ENCODE results near the gene TFB2M. TPM values are rescaled to one million over a fixed set of nuclear protein-coding genes. Genes with fewer than 3 reads are reported as not detected.

TFB2M gene
- total and polyA plus RNA-seq, 2 donors = 11.7 to 22.4 TPM

DNA sequence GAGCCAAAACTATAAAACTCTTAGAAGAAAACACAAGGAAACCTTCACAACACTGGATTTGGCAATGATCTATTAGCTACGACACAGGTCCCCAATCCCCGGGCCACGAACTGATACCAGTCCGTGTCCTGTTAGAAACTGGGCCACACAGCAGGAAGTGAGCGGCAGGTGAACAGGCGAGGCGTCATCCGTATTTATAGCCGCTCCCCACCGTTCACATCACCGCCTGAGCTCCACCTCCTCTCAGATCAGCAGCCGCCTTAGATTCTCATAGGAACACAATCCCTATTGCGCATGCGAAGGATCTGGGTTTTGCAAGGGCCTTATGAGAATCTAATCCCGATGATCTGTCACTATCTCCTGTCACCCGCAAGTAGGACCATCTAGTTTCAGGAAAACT is 11.9 kb downstream of the TFB2M start:
- Histone ChIP-seq H3K36me3 (ENCODE audit: insufficient read depth) (peaks cover 4% of the 10 kb centered on the region), H3K4me1 (ENCODE audit: insufficient read depth) (no peaks in the 10 kb centered on the region), H3K27ac (ENCODE audit: low read depth) (no peak overlapping the region), H3K4me3 (ENCODE audit: low read depth, low read length) (no peak overlapping the region)
- no peak for DNase-seq (ENCODE audit: extremely low spot score)
- 93% methylated on average over 16 of the region's 16 CpGs for WGBS

DNA sequence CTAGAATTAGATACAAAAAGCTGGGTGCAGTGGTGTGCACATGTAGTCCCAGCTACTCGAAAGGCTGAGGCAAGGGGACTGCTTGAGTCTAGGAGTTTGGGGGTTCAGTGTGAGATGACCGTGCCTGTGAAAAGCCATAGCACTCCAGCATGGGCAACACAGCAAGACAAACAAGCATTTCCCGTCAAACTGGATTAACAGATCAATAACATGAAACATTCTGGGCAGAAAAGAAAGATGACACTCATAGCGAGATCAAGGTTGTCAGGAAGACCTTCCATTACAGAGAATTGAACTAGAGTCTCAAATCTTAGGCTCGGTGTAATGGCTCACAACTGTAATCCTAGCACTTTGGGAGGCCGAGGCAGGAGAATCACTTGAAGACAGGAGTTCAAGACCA is 14.0 kb downstream of the TFB2M start:
- WGBS = 94% methylated on average over 6 of the region's 6 CpGs
- no peak for DNase-seq (ENCODE audit: extremely low spot score)
- Histone ChIP-seq H3K4me1 (ENCODE audit: insufficient read depth) (no peaks in the 10 kb centered on the region), H3K27ac (ENCODE audit: low read depth) (no peak overlapping the region), H3K4me3 (ENCODE audit: low read depth, low read length) (no peak overlapping the region), H3K36me3 (ENCODE audit: insufficient read depth) (peaks cover 2% of the 10 kb centered on the region)

DNA sequence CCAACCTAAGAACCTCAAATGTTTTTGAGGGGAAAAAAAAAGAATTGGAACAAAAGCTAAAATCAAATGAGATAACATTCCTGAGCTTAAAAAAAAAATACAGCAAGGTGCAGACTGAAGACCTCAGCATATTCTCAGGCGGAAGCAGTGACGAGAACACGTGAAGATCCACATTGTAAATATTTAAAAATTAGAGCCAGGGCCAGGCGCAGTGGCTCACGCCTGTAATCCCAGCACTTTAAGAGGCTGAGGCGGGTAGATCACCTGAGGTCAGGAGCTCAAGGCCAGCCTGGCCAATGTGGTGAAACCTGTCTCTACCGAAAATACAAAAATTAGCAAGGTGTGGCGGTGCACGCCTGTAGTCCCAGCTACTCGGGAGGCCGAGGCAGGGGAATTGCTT is 15.7 kb downstream of the TFB2M start:
- Histone ChIP-seq H3K27ac (ENCODE audit: low read depth) (no peak overlapping the region), H3K4me1 (ENCODE audit: insufficient read depth) (no peaks in the 10 kb centered on the region), H3K4me3 (ENCODE audit: low read depth, low read length) (no peak overlapping the region), H3K36me3 (ENCODE audit: insufficient read depth) (peaks cover 2% of the 10 kb centered on the region)
- no peak for DNase-seq (ENCODE audit: extremely low spot score)
- WGBS = 68% methylated on average over 11 of the region's 11 CpGs

DNA sequence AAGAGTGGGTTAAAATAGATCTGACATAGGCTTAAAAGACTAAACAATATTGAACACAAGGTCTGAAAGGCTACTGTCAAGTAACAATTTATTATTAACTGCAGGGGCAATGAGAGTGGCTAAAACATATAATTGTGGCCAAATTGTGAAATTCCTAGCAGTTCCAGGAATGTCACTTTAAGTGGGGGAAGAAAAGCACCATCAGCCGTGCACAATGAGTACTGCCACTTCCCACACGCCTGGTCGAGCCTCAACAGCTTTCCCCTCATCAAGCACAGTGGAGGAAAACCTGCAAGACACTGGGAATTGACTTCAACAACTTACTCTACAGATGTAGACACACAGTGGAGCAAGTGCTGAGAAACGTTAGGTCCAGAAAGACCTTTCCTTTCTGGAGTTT is 16.4 kb downstream of the TFB2M start:
- Histone ChIP-seq H3K4me1 (ENCODE audit: insufficient read depth) (no peaks in the 10 kb centered on the region), H3K27ac (ENCODE audit: low read depth) (no peak overlapping the region), H3K4me3 (ENCODE audit: low read depth, low read length) (no peak overlapping the region), H3K36me3 (ENCODE audit: insufficient read depth) (no peaks in the 10 kb centered on the region)
- no peak for DNase-seq (ENCODE audit: extremely low spot score)
- WGBS = 40% methylated on average over 4 of the region's 4 CpGs

DNA sequence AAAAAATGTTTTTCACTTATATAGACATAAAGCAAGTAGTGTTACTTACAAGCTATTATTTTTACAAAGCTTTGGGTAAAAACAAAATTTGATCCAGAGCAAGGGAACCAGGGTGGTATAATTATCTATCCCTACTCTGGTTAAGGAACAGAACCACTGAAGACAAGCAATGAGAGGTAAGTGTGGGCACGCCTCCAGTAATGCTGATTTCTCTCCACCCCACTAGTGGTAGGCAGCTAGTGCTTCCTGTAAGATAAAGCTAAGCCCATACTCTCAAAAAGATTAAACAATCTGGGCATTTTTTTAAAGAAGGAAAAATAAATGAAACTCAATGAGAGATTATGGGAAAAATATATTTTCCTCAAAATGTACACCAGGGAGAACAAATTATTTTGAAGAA is 22.1 kb downstream of the TFB2M start:
- Histone ChIP-seq H3K4me3 (ENCODE audit: low read depth, low read length) (no peak overlapping the region), H3K27ac (ENCODE audit: low read depth) (no peak overlapping the region), H3K4me1 (ENCODE audit: insufficient read depth) (no peaks in the 10 kb centered on the region), H3K36me3 (ENCODE audit: insufficient read depth) (peaks cover 2% of the 10 kb centered on the region)
- WGBS = 93% methylated on average over 1 of the region's 1 CpG
- DNase-seq (ENCODE audit: extremely low spot score) = no peak

DNA sequence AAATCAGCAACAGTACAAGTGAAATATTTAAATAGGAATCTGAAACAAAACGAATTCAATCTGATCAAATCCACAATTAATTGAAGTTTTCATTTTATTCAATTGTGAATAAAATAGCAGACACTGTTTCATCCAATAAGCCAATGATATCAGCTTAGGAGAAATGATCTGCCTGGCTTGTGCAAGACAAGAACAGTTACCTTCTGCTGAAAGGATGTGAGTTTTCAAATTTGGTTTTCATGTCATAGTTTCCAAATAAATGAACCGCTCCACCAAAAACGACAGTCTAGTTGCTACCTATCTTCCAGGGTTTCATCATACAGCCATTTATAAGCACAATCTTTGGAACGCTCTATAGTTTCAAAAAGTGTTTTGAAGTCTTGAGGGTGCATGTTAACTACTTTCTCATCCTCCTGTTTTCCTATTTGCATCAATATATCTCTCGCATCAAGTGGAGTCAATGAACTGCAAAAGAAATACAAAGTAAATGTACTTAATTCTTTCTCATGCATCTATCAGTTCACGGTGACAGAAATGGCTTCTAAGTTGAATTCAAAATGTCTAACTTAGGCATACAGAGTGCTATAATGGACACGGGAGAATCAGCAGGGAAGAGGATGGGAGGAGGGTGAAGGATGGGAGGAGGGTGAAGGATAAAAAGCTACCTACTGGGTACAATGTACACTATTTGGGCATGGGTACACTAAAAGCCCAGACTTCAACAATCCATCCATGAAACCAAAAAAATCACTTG is 25.1 kb downstream of the TFB2M start:
- H3K4me1 ChIP-seq (ENCODE audit: insufficient read depth) = no peaks in the 10 kb centered on the region
- WGBS = 87% methylated on average over 7 of the region's 7 CpGs
- H3K36me3 ChIP-seq (ENCODE audit: insufficient read depth) = peaks cover 2% of the 10 kb centered on the region
- DNase-seq (ENCODE audit: extremely low spot score) = no peak
- no peak overlapping the region for H3K27ac ChIP-seq (ENCODE audit: low read depth)
- no peak overlapping the region for H3K4me3 ChIP-seq (ENCODE audit: low read depth, low read length)

DNA sequence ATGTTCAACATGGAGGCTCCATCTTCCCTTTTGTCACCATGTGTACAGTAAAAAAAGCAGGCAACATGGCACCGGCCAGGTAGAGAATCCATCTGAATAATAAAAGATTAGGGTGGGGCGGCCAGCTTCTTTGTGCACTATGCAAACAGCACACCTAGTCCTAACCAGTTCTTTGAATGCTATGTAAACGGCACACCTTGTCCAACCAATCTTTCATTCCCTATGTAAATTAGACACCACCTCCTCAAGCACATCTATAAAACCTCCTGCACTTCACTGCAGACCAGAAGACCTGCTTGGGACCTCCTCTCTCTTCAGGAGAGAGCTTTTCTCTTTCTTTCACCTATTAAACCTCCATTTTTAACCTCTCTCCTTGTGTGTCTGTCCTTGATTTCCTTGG is 28.2 kb downstream of the TFB2M start:
- DNase-seq (ENCODE audit: extremely low spot score) = no peak
- WGBS = 90% methylated on average over 3 of the region's 3 CpGs
- H3K36me3 ChIP-seq (ENCODE audit: insufficient read depth) = no peaks in the 10 kb centered on the region
- no peaks in the 10 kb centered on the region for H3K4me1 ChIP-seq (ENCODE audit: insufficient read depth)
- H3K27ac ChIP-seq (ENCODE audit: low read depth) = no peak overlapping the region
- H3K4me3 ChIP-seq (ENCODE audit: low read depth, low read length) = no peak overlapping the region

GRCh38 chr1:246537441-246537840 is 28.6 kb downstream of the TFB2M start:
- no peak for DNase-seq (ENCODE audit: extremely low spot score)
- H3K27ac ChIP-seq (ENCODE audit: low read depth) = no peak overlapping the region

GRCh38 chr1:246534114-246534513 is 31.9 kb downstream of the TFB2M start:
- Histone ChIP-seq H3K4me3 (ENCODE audit: low read depth, low read length) (no peak overlapping the region), H3K4me1 (ENCODE audit: insufficient read depth) (no peaks in the 10 kb centered on the region), H3K36me3 (ENCODE audit: insufficient read depth) (peaks cover 2% of the 10 kb centered on the region), H3K27ac (ENCODE audit: low read depth) (no peak overlapping the region)
- 87% methylated on average over 1 of the region's 1 CpG for whole genome bisulfite sequencing
- DNase-seq (ENCODE audit: extremely low spot score) = no peak

More at GRCh38 chr1:246537441-246537840, 28.6 kb downstream of the TFB2M start:
- Histone ChIP-seq H3K4me1 (ENCODE audit: insufficient read depth) (no peaks in the 10 kb centered on the region), H3K4me3 (ENCODE audit: low read depth, low read length) (no peak overlapping the region), H3K36me3 (ENCODE audit: insufficient read depth) (peaks cover 2% of the 10 kb centered on the region)
- WGBS = 81% methylated on average over 7 of the region's 7 CpGs

DNA sequence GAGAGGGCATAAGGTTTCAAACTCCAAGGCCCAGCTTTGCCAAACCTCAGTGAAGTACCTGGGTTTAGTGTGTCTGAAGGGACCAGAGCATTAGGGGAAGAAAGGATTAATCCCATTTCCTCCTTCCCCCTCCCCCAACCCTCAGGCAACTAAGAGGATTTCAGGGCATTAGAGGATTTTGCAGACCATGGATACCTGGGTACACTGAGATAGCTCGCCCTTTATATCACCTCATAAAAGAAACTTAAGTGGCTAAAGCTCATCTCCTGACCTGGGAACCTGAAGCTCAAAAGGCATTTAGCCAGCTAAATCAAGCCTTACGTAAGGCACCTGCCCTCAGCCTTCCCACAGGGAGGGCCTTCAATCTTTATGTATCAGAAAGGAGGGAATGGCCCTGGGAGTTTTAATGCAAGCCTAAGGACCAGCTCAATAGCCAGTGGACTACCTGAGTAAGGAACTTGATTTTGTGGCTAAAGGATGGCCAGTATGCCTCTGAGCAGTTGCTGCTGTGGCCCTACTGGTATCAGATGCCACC is 32.6 kb downstream of the TFB2M start:
- Histone ChIP-seq H3K4me3 (ENCODE audit: low read depth, low read length) (no peak overlapping the region), H3K4me1 (ENCODE audit: insufficient read depth) (no peaks in the 10 kb centered on the region), H3K27ac (ENCODE audit: low read depth) (no peak overlapping the region), H3K36me3 (ENCODE audit: insufficient read depth) (peaks cover 2% of the 10 kb centered on the region)
- WGBS = 65% methylated on average over 2 of the region's 2 CpGs
- no peak for DNase-seq (ENCODE audit: extremely low spot score)

- DNase-seq (ENCODE audit: extremely low spot score) = no peak
- 48% methylated on average over 1 of the region's 1 CpG for WGBS
- Histone ChIP-seq H3K27ac (ENCODE audit: low read depth) (no peak overlapping the region), H3K4me1 (ENCODE audit: insufficient read depth) (no peaks in the 10 kb centered on the region), H3K36me3 (ENCODE audit: insufficient read depth) (peaks cover 2% of the 10 kb centered on the region), H3K4me3 (ENCODE audit: low read depth, low read length) (no peak overlapping the region)
These were observed 33.5 kb downstream of the TFB2M start for GRCh38 chr1:246532519-246532918.

DNA sequence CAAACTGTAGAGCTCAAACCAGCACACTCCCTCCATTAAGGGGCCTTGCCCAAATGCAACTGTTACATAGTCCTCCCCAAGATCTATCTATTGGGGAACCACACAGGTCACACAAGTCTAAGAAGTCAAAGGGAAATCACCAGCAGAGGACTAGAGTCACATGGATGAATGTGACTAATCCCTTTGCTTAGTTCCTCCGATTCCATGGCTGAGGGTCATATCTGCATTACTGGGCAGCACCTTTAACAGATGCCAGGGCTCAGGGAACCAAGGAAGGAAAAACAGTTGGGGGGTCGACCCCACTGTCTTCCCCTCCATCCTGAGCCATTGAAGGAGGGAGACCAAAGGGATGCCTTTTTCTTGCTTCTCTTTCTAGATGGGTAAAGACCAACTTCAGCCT is 35.6 kb downstream of the TFB2M start:
- H3K36me3 ChIP-seq (ENCODE audit: insufficient read depth) = peaks cover 2% of the 10 kb centered on the region
- H3K4me3 ChIP-seq (ENCODE audit: low read depth, low read length) = no peak overlapping the region
- no peak overlapping the region for H3K27ac ChIP-seq (ENCODE audit: low read depth)
- 70% methylated on average over 2 of the region's 2 CpGs for WGBS
- no peak for DNase-seq (ENCODE audit: extremely low spot score)
- no peaks in the 10 kb centered on the region for H3K4me1 ChIP-seq (ENCODE audit: insufficient read depth)

DNA sequence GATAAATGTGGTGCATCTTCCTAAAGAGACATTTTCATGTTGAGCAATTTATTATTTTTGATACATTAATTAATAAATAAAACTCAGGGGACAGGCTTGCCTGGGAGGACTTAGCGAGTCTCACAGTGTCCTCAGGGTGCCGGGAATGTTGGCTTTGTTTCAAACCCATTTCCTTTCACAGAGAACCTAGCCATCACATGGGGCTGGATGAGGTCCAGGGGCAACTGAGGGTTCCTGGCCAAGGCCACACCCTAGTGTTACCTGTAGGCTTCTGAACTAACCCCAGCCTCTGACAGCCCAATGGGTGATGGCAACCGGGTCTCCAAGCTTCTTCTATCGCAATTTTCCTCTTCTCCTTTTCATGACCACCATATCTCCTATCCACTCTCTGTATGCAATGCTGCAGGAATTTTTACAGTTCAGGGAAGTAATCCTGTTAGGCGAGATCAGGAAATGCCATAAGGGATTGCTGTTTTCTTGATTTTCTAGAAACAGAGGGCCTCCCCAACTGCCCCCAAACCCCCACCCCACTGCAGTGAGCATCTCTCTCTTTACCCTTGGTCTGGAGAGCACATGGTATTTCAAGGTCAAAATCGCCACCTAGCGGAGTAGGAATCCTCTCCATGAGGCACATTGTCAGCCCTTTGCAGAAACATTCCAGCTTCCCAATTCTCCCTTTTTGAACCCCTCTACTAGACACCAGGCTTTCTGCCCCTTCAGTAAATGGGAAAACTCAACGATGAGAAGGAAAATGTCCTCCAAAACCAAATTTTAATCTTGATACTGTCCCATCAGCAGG is 36.9 kb downstream of the TFB2M start:
- H3K27ac ChIP-seq (ENCODE audit: low read depth) = no peak overlapping the region
- peaks cover 2% of the 10 kb centered on the region for H3K36me3 ChIP-seq (ENCODE audit: insufficient read depth)
- H3K4me1 ChIP-seq (ENCODE audit: insufficient read depth) = no peaks in the 10 kb centered on the region
- WGBS = 63% methylated on average over 8 of the region's 8 CpGs
- no peak overlapping the region for H3K4me3 ChIP-seq (ENCODE audit: low read depth, low read length)
- no peak for DNase-seq (ENCODE audit: extremely low spot score)
